Naive B cell (primary cell): Measurements from ENCODE around the gene PLCXD3. TPM values are rescaled to one million over a fixed set of nuclear protein-coding genes. Genes with fewer than 3 reads are reported as not detected.

Source experiments
- ATAC-seq, 2 donors: fragments of 150-1000 bp; cut with Tn5 transposase; 2 replicates each; pipeline ENCODE4 v1.10.0; 2021; ENCODE audit warnings: low read depth in 2 of 2, mild to moderate bottlenecking in 2 of 2, moderate library complexity in 2 of 2
- DNase-seq: peaks from one replicate; pipeline ENCODE4 v3.0.0; 2022
- H3K27ac Mint-ChIP-seq, 6 donors: one replicate each; pipeline ENCODE4 v1.8.0; 2020 to 2022; ENCODE audit warnings: mild to moderate bottlenecking in 6 of 6, mixed read lengths in 6 of 6, moderate library complexity in 5 of 6, inconsistent platforms in 2 of 6
- H3K27me3 Mint-ChIP-seq, 3 donors: one replicate each; pipeline ENCODE4 v1.8.0; 2021 to 2022; ENCODE audit warnings: mixed read lengths in 3 of 3, mild to moderate bottlenecking in 1 of 3
- H3K36me3 Mint-ChIP-seq, 2 donors: one replicate each; pipeline ENCODE4 v1.8.0; 2020 to 2022; ENCODE audit warnings: mixed read lengths in 2 of 2, inconsistent platforms in 1 of 2, mild to moderate bottlenecking in 1 of 2
- H3K4me1 Mint-ChIP-seq, 3 donors: one replicate each; pipeline ENCODE4 v1.8.0; 2020 to 2022; ENCODE audit warnings: mixed read lengths in 3 of 3, inconsistent platforms in 1 of 3, mild to moderate bottlenecking in 1 of 3, moderate library complexity in 1 of 3
- H3K4me3 Mint-ChIP-seq, 8 donors: one replicate each; pipeline ENCODE4 v1.8.0; 2020 to 2022; ENCODE audit warnings: mild to moderate bottlenecking in 8 of 8, mixed read lengths in 8 of 8, moderate library complexity in 8 of 8, inconsistent platforms in 2 of 8
- H3K9me3 Mint-ChIP-seq, 7 donors: one replicate each; pipeline ENCODE4 v1.8.0; 2020 to 2022; ENCODE audit warnings: mixed read lengths in 7 of 7, mild to moderate bottlenecking in 5 of 7, inconsistent platforms in 2 of 7, moderate library complexity in 1 of 7
- polyA plus RNA-seq, 6 donors: library from polyadenylated mRNA; unstranded; fragments of 300-500 nt; fragmentation: Illumina TruSeq; gene quantifications; one replicate each; pipeline ENCODE4 v1.2.3, GENCODE V29; 2021; ENCODE audit warnings: low read depth in 6 of 6

PLCXD3 gene
- polyA plus RNA-seq, 6 donors from 2014 or later, result not detected

GRCh38 chr5:41418220-41419031 is 92.0 kb downstream of the PLCXD3 start:
- H3K9me3 Mint-ChIP-seq, result peaks cover 0 to 2% (median 0%) of the 10 kb centered on the region in 7 donors
- no peaks in the 10 kb centered on the region for H3K4me1 Mint-ChIP-seq
- no peak overlapping the region for H3K4me3 Mint-ChIP-seq
- no peaks in the 10 kb centered on the region for H3K36me3 Mint-ChIP-seq
- DNase-seq, result no peak
- no peaks in the 10 kb centered on the region for H3K27me3 Mint-ChIP-seq
- H3K27ac Mint-ChIP-seq, result no peak overlapping the region
- ATAC-seq, result no peak

DNA sequence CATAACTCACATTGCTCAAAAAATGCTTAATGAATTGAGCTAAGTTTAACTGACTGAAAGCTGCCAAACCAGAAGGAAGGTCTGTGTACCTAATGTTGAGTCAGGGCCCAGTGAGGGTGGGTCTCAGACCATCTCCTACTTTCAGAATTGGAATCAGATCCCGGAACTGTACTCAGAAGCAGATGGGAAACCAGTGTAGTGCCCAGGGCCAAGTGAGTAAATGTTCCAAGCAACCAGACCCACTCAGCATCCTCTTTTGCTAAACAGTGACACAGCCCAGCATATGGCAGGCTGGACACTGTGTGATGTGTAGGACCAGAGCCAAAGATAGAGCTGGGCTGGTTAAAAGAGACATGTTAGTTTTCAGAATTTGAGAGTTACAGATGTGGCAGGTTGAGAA is 94.1 kb downstream of the PLCXD3 start:
- Mint-ChIP-seq H3K27me3 (no peaks in the 10 kb centered on the region), H3K4me3 (no peak overlapping the region), H3K9me3 (peaks cover 0 to 2% (median 0%) of the 10 kb centered on the region in 7 donors), H3K36me3 (no peaks in the 10 kb centered on the region), H3K27ac (no peak overlapping the region), H3K4me1 (no peaks in the 10 kb centered on the region)
- DNase-seq, result no peak
- no peak for ATAC-seq

- H3K9me3 Mint-ChIP-seq, result peaks cover 0 to 3% (median 0%) of the 10 kb centered on the region in 7 donors
- H3K4me3 Mint-ChIP-seq, result no peak overlapping the region
- no peaks in the 10 kb centered on the region for H3K27me3 Mint-ChIP-seq
- no peak overlapping the region for H3K27ac Mint-ChIP-seq
- H3K36me3 Mint-ChIP-seq, result no peaks in the 10 kb centered on the region
- DNase-seq (no peak), ATAC-seq (no peak)
- H3K4me1 Mint-ChIP-seq, result no peaks in the 10 kb centered on the region
Measured at GRCh38 chr5:41415242-41415641, 95.2 kb downstream of the PLCXD3 start.

GRCh38 chr5:41414598-41414997 is 95.8 kb downstream of the PLCXD3 start:
- Mint-ChIP-seq H3K9me3 (peaks cover 0 to 3% (median 0%) of the 10 kb centered on the region in 7 donors), H3K4me3 (no peak overlapping the region)

DNA sequence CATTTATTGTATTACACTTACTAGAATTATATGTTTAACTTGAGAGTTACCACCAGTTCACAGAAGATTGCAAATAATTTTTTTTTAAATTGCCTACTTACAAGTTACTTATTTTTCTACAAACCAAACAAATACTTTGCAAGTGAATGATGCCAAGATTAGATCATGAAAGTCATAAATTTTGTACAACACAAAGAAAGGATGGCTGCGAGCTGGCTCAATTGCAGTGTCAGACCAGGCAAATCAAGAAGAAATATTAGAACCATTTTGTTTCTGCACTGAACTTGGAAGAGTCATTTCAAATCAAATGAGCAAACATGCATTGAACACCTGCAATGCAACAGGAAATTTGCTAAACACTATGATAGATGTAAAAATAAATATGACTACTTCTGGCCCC is 97.3 kb downstream of the PLCXD3 start:
- no peaks in the 10 kb centered on the region for H3K36me3 Mint-ChIP-seq
- H3K9me3 Mint-ChIP-seq, result peaks cover 0 to 3% (median 0%) of the 10 kb centered on the region in 7 donors
- DNase-seq (no peak), ATAC-seq (no peak)
- H3K4me3 Mint-ChIP-seq, result no peak overlapping the region
- no peaks in the 10 kb centered on the region for H3K4me1 Mint-ChIP-seq
- H3K27me3 Mint-ChIP-seq, result no peaks in the 10 kb centered on the region
- no peak overlapping the region for H3K27ac Mint-ChIP-seq

More at GRCh38 chr5:41414598-41414997, 95.8 kb downstream of the PLCXD3 start:
- Mint-ChIP-seq H3K36me3 (no peaks in the 10 kb centered on the region), H3K4me1 (no peaks in the 10 kb centered on the region), H3K27ac (no peak overlapping the region), H3K27me3 (no peaks in the 10 kb centered on the region)
- DNase-seq (no peak), ATAC-seq (no peak)

GRCh38 chr5:41412496-41412895 is 97.9 kb downstream of the PLCXD3 start:
- H3K4me3 Mint-ChIP-seq, result no peak overlapping the region
- H3K4me1 Mint-ChIP-seq, result no peaks in the 10 kb centered on the region
- no peak overlapping the region for H3K27ac Mint-ChIP-seq
- DNase-seq, result no peak
- no peak for ATAC-seq
- H3K27me3 Mint-ChIP-seq, result no peaks in the 10 kb centered on the region
- H3K9me3 Mint-ChIP-seq, result peaks cover 0 to 3% (median 0%) of the 10 kb centered on the region in 7 donors
- H3K36me3 Mint-ChIP-seq, result no peaks in the 10 kb centered on the region

DNA sequence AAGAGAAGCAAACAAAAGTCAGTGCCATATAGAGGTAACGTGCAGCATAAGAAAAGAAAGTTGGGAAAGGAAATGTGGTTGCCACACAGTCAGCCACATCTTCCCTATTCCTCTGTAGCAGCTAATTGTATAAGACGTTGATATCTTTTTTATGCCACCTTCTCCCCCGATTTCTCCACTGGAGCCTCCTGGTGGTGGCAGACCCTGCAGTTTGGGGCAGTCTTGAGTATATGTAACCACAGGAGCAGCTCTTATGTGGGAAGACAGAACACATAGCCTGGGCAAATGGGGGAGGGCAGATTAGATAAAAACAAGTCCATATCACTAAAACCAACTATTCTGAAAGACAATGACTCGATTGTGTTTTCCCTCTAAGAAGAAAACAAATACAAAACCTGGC is 99.7 kb downstream of the PLCXD3 start:
- ATAC-seq (no peak), DNase-seq (no peak)
- H3K4me1 Mint-ChIP-seq, result no peaks in the 10 kb centered on the region
- peaks cover 0 to 3% (median 0%) of the 10 kb centered on the region in 7 donors for H3K9me3 Mint-ChIP-seq
- no peak overlapping the region for H3K4me3 Mint-ChIP-seq
- no peak overlapping the region for H3K27ac Mint-ChIP-seq
- no peaks in the 10 kb centered on the region for H3K36me3 Mint-ChIP-seq
- no peaks in the 10 kb centered on the region for H3K27me3 Mint-ChIP-seq

GRCh38 chr5:41410307-41410706 is 100.1 kb downstream of the PLCXD3 start:
- ATAC-seq, result no peak
- no peaks in the 10 kb centered on the region for H3K4me1 Mint-ChIP-seq
- DNase-seq, result no peak
- H3K36me3 Mint-ChIP-seq, result no peaks in the 10 kb centered on the region
- H3K9me3 Mint-ChIP-seq, result peaks cover 0 to 3% (median 0%) of the 10 kb centered on the region in 7 donors
- no peak overlapping the region for H3K4me3 Mint-ChIP-seq
- no peak overlapping the region for H3K27ac Mint-ChIP-seq
- H3K27me3 Mint-ChIP-seq, result no peaks in the 10 kb centered on the region

DNA sequence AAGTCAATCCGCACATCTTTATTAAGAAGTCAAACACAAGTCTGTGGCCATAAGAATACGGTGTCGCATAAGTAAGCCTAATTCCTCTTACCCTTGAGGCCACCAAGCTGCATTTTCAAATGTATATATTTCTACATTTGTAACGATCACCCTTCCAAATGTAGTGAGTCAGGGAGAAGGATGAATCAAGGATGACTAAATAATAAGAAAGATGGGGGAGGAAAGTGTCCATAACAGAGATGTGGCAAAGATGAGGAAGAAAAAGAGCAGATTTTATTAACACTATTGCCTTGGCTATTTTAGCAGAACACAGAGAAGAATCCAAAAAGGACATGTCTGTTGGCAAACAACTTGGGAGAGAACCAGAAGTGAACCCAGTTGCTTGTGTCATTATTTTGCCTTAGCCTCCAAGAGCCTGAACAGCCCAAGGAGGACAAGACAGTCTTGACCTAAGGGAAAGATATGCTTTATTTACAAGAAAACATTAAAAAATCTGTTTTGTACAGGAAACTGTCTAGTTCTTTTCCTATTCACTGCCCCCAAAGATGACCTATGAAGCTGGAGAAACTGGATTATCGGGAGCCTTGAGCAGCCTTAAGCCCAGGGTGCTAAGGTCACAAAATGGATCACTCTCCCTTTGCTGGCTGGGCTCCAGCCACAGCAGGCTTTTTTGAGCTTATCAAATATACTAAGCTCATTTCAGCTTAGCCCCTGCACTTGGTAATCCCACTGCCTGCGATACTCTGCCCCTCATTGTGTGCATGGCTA is 101.5 kb downstream of the PLCXD3 start:
- Mint-ChIP-seq H3K9me3 (peaks cover 0 to 3% (median 0%) of the 10 kb centered on the region in 7 donors), H3K36me3 (no peaks in the 10 kb centered on the region), H3K4me3 (no peak overlapping the region), H3K4me1 (no peaks in the 10 kb centered on the region), H3K27ac (no peak overlapping the region), H3K27me3 (no peaks in the 10 kb centered on the region)
- no peak for DNase-seq
- ATAC-seq, result no peak

GRCh38 chr5:41406936-41407335 is 103.5 kb downstream of the PLCXD3 start:
- H3K9me3 Mint-ChIP-seq, result peaks cover 0 to 3% (median 0%) of the 10 kb centered on the region in 7 donors
- DNase-seq (no peak), ATAC-seq (no peak)
- H3K36me3 Mint-ChIP-seq, result no peaks in the 10 kb centered on the region
- no peaks in the 10 kb centered on the region for H3K27me3 Mint-ChIP-seq
- H3K4me1 Mint-ChIP-seq, result no peaks in the 10 kb centered on the region
- H3K4me3 Mint-ChIP-seq, result no peak overlapping the region
- no peak overlapping the region for H3K27ac Mint-ChIP-seq

- H3K27ac Mint-ChIP-seq, result no peak overlapping the region
- H3K27me3 Mint-ChIP-seq, result no peaks in the 10 kb centered on the region
- H3K4me3 Mint-ChIP-seq, result no peak overlapping the region
- ATAC-seq, result no peak
- no peaks in the 10 kb centered on the region for H3K4me1 Mint-ChIP-seq
- DNase-seq, result no peak
- no peaks in the 10 kb centered on the region for H3K36me3 Mint-ChIP-seq
- peaks cover 0 to 3% (median 0%) of the 10 kb centered on the region in 7 donors for H3K9me3 Mint-ChIP-seq
Measured at GRCh38 chr5:41406424-41406823, 104.0 kb downstream of the PLCXD3 start.

DNA sequence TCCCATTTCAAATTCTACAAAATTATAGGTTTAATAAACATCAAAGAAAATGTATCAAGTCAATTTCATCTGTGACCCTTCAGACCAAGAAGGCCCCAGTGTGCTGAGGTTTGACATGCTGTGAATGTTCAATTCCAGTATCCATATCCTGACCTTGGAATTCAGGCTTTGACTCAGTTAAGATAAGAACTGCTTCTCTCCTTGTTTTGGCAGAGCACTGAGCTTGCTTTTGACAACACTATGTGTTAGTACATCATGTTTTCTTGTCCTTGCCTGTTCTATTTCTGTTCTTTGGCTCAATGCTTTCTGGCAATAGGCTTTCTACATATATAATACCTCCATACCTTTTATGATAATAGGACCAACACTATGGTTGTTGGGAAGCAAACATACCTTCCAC is 105.6 kb downstream of the PLCXD3 start:
- Mint-ChIP-seq H3K27ac (no peak overlapping the region), H3K4me1 (no peaks in the 10 kb centered on the region), H3K36me3 (no peaks in the 10 kb centered on the region), H3K9me3 (peaks cover 0 to 6% (median 3%) of the 10 kb centered on the region in 7 donors), H3K27me3 (no peaks in the 10 kb centered on the region), H3K4me3 (no peak overlapping the region)
- ATAC-seq (no peak), DNase-seq (no peak)

DNA sequence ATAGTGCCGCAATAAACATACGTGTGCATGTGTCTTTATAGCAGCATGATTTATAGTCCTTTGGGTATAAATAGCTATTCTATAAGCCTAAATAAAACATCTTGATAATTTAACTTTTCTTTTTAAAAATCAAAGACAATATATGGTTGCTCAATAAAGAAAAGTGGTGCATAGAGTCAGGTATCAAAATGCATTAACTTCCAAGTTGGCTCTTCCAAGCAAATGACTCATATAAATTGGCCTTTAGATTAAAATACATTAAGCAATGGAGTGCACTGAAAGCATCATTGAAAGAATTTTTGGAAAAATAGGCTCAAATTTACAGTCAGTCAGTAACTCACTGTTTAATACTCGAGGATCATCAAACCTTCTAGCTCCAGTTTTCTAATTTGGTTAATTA is 106.6 kb downstream of the PLCXD3 start:
- no peaks in the 10 kb centered on the region for H3K36me3 Mint-ChIP-seq
- H3K4me1 Mint-ChIP-seq, result no peaks in the 10 kb centered on the region
- no peaks in the 10 kb centered on the region for H3K27me3 Mint-ChIP-seq
- no peak for DNase-seq
- no peak for ATAC-seq
- H3K4me3 Mint-ChIP-seq, result no peak overlapping the region
- H3K27ac Mint-ChIP-seq, result no peak overlapping the region
- H3K9me3 Mint-ChIP-seq, result peaks cover 2 to 15% (median 7%) of the 10 kb centered on the region in 7 donors

- no peak for ATAC-seq
- Mint-ChIP-seq H3K4me1 (no peaks in the 10 kb centered on the region), H3K27ac (no peak overlapping the region), H3K4me3 (no peak overlapping the region), H3K27me3 (no peaks in the 10 kb centered on the region), H3K9me3 (peaks cover 2 to 25% (median 13%) of the 10 kb centered on the region in 7 donors), H3K36me3 (no peaks in the 10 kb centered on the region)
- DNase-seq, result no peak
Measured at GRCh38 chr5:41402845-41403244, 107.6 kb downstream of the PLCXD3 start.
